GM21526 (cell line): ENCODE measurements around the gene GRPEL1.
"Not testable (repeated sequence)": the region's sequence is repeated elsewhere in the genome, so short reads cannot be mapped to it uniquely, and the experiment has no call there.

Experiments
- ATAC-seq: cut with Tn5 transposase; IDR thresholded peaks from one replicate; pipeline ENCODE4 v1.9.1; 2021; ENCODE audit warnings: moderate library complexity; ENCODE audit not compliant: unreplicated experiment, low FRiP score

Gene GRPEL1

GRCh38 chr4:7094916-7095315 lies 27.1 kb upstream of the GRPEL1 start:
- no peak for ATAC-seq

GRCh38 chr4:7092026-7092425 lies 24.2 kb upstream of the GRPEL1 start:
- no peak for ATAC-seq

- no peak for ATAC-seq
Measured at GRCh38 chr4:7089213-7089986, 21.5 kb upstream of the GRPEL1 start.

- no peak for ATAC-seq
Measured at GRCh38 chr4:7087036-7087435, 19.2 kb upstream of the GRPEL1 start.

- no peak for ATAC-seq
Measured at GRCh38 chr4:7086384-7086783, 18.5 kb upstream of the GRPEL1 start.

GRCh38 chr4:7084564-7084961 lies 16.7 kb upstream of the GRPEL1 start:
- not testable (repeated sequence) for ATAC-seq

- no peak for ATAC-seq
Measured at GRCh38 chr4:7083597-7084563, 16.0 kb upstream of the GRPEL1 start.

GRCh38 chr4:7079909-7080308 lies 12.0 kb upstream of the GRPEL1 start:
- not testable (repeated sequence) for ATAC-seq

- ATAC-seq, result not testable (repeated sequence)
Measured at GRCh38 chr4:7079483-7079882, 11.6 kb upstream of the GRPEL1 start.

GRCh38 chr4:7078025-7078424 lies 10.2 kb upstream of the GRPEL1 start:
- no peak for ATAC-seq

- ATAC-seq, result no peak
Measured at GRCh38 chr4:7077371-7077770, 9.5 kb upstream of the GRPEL1 start.

- no peak for ATAC-seq
Measured at GRCh38 chr4:7076696-7077082, 8.8 kb upstream of the GRPEL1 start.

- no peak for ATAC-seq
Measured at GRCh38 chr4:7075962-7076695, 8.3 kb upstream of the GRPEL1 start.

- ATAC-seq, result no peak
Measured at GRCh38 chr4:7074426-7074825, 6.6 kb upstream of the GRPEL1 start.

- no peak for ATAC-seq
Measured at GRCh38 chr4:7073526-7074390, 5.9 kb upstream of the GRPEL1 start.

GRCh38 chr4:7073059-7073458 lies 5.2 kb upstream of the GRPEL1 start:
- ATAC-seq, result no peak

- peak; percentile 39 for ATAC-seq
Measured at GRCh38 chr4:7070729-7071511, 3.1 kb upstream of the GRPEL1 start.

- ATAC-seq, result no peak
Measured at GRCh38 chr4:7068883-7069282, 1.0 kb upstream of the GRPEL1 start.

- ATAC-seq, result peak; percentile 19
Measured at GRCh38 chr4:7068279-7068842, 497 bp upstream of the GRPEL1 start.
